Measurements from ENCODE around the gene MAST4. TPM values are rescaled to one million over a fixed set of nuclear protein-coding genes. Genes with fewer than 3 reads are reported as not detected.

The MAST4 gene
- total and polyA plus RNA-seq, 5 donors, result 18.9 to 71.5 (median 52.4) TPM

DNA sequence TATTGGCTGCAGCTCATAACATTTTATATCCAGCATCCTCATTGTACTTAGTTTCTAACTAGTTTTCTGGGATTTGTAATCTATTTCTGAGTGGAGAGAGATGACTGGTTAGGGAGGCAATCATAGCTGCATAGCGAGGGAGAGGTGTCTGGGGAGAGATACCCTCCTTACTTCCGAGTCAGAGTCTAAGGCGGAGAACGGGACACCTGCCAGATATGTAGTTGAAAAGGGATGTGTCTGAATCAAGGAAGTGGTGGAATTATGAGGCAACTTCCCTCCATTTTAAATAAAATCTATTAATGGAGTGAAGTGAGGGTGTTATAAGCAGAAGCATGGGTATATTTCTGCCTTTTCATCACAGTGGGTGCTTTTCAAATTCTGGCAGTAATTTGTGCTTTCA lies 126.5 kb downstream of the MAST4 start:
- Histone ChIP-seq H3K4me3 (ENCODE audit: low read length) (no peak overlapping the region), H3K9me3 (ENCODE audit: control insufficient read depth, low read length) (no peaks in the 10 kb centered on the region), H3K27ac (ENCODE audit: low read length) (no peak overlapping the region), H3K4me1 (ENCODE audit: control insufficient read depth, insufficient read depth, low read length) (peaks cover 2% of the 10 kb centered on the region), H3K27me3 (ENCODE audit: control insufficient read depth, insufficient read depth) (no peaks in the 10 kb centered on the region)
- WGBS, result 45% methylated on average over 4 of the region's 4 CpGs
- intact Hi-C loops (cut with DNase I), result no loop called here
- DNase-seq (peak in 1 of 3 donors; percentile 46), ATAC-seq (peak in 1 of 2 donors; percentile 20)

DNA sequence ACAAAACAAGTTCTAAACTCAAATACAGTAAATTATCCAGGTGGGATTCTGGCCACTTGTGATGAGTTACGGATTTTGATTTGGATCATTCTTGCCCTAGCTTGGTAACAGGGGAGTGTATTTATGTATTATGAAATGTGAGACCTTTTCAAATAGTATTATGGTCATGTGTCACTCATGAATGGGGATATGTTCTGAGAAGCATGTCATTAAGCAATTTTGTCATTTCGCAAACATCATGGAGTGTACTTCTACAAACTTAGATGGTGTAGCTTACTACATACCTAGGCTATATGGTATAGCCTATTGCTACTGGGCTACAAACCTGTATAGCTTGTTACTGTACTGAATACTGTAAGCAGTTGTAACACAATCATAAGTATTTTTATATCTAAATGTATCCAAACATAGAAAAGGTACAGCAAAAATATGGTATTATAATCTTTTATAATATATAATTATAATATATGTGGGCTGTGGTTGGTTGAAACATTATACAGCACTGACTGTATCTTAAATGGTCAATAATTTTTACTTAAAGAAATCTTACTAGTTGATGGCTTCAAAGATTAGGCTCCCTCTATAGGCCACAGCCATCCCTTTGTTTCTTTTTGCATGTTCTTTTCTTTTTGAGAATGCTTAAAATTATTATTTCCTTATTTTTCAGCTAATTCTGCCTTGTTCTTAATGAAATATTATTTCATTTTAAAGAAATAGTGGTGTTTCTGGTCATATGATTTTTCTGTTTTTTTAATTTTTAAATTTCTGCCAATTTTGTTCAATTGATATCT lies 128.4 kb downstream of the MAST4 start:
- Histone ChIP-seq H3K27ac (ENCODE audit: low read length) (no peak overlapping the region), H3K4me3 (ENCODE audit: low read length) (no peak overlapping the region), H3K9me3 (ENCODE audit: control insufficient read depth, low read length) (no peaks in the 10 kb centered on the region), H3K4me1 (ENCODE audit: control insufficient read depth, insufficient read depth, low read length) (no peaks in the 10 kb centered on the region), H3K27me3 (ENCODE audit: control insufficient read depth, insufficient read depth) (no peaks in the 10 kb centered on the region)
- DNase-seq (no peak), ATAC-seq (no peak)
- intact Hi-C loops (cut with DNase I), result no loop called here
- WGBS, result 93% methylated on average over 2 of the region's 2 CpGs

DNA sequence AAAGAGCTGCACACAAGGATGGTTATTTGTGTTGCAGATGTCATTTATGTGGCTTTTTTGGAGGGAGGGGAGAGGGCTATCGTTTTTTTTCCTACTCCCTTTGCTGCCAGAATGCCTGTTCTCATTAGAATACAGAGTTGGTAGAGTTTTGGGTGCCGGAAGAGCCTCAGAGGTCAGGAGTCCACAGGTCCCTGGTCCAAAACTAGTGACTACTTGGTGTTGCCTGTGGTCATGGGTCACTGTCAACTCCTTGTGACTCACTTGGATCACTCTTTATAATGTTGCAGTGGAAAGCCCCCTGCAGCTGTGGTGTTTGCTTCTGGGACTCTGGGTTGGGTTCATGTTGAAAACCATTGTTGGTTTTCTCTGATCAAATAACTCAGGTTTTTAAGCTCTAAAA lies 131.4 kb downstream of the MAST4 start:
- WGBS, result 89% methylated on average over 2 of the region's 2 CpGs
- Histone ChIP-seq H3K4me1 (ENCODE audit: control insufficient read depth, insufficient read depth, low read length) (no peaks in the 10 kb centered on the region), H3K9me3 (ENCODE audit: control insufficient read depth, low read length) (no peaks in the 10 kb centered on the region), H3K27ac (ENCODE audit: low read length) (no peak overlapping the region), H3K27me3 (ENCODE audit: control insufficient read depth, insufficient read depth) (no peaks in the 10 kb centered on the region), H3K4me3 (ENCODE audit: low read length) (no peak overlapping the region)
- DNase-seq (no peak), ATAC-seq (no peak)
- intact Hi-C loops (cut with DNase I), result no loop called here

DNA sequence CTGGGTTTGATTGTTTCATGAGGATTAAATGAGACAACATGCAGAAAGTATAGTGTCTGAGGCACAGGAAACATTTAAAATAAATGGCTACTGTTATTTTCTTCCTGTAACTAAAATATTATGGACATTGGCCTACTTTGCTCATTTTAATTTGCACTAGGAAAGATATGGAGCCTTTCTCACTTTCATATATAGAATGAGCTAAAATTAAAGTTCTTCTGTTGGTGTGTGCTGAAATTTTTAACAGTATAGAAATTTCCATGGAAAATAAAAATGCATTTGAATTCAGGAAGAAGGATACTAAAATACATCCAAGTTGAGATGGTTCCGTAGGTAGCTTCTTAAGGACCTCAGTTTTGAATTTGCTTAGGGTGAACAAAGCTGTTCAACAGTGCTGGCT lies 131.9 kb downstream of the MAST4 start:
- intact Hi-C loops (cut with DNase I), result no loop called here
- ATAC-seq, result no peak
- DNase-seq, result no peak

DNA sequence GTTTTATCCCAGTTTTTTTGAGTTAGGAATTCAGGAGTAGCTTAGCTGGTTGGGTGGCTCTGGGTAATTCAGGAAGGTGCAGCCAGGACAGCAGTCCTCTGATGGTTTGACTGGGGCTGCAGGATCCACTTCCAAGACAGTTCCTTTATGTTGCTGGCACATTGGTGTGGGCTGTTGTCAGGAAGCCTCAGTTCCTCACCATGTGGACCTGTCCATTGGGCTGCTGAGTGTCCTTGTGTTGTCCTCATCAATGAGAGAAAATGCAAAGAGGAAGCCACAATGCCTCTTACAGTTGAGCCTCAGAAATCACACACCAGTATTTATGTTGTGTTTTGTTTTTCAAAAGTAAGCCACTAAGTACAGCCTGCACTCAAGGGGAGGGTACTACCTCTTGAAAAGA lies 140.9 kb downstream of the MAST4 start:
- DNase-seq (no peak), ATAC-seq (no peak)
- Histone ChIP-seq H3K4me3 (ENCODE audit: low read length) (no peak overlapping the region), H3K4me1 (ENCODE audit: control insufficient read depth, insufficient read depth, low read length) (peaks cover 4% of the 10 kb centered on the region), H3K27ac (ENCODE audit: low read length) (no peak overlapping the region), H3K27me3 (ENCODE audit: control insufficient read depth, insufficient read depth) (no peaks in the 10 kb centered on the region), H3K9me3 (ENCODE audit: control insufficient read depth, low read length) (no peaks in the 10 kb centered on the region)
- intact Hi-C loops (cut with DNase I), result no loop called here

More for the DNA sequence above, 131.9 kb downstream of the MAST4 start:
- Histone ChIP-seq H3K4me1 (ENCODE audit: control insufficient read depth, insufficient read depth, low read length) (no peaks in the 10 kb centered on the region), H3K27me3 (ENCODE audit: control insufficient read depth, insufficient read depth) (no peaks in the 10 kb centered on the region), H3K9me3 (ENCODE audit: control insufficient read depth, low read length) (no peaks in the 10 kb centered on the region), H3K4me3 (ENCODE audit: low read length) (no peak overlapping the region), H3K27ac (ENCODE audit: low read length) (no peak overlapping the region)
- WGBS, result 98% methylated on average over 1 of the region's 1 CpG

DNA sequence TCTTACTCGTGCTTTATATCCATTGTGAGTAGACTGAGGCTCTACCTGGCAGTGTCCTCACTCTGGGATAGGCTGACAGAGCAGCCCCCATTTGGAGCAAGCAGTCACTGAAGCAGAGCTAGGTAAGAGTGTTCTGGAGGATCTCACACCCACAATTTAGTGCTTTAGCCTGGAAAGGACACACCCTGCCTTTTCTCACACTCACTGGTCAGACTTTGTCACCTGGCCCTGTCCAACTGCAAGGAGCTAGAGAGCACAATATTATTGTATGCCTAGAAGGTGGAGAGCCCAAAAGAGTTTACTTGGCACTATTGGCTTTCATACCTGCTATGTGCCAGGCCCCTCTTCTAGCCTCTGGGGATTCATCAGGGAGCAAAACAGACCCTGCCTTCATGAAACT lies 141.9 kb downstream of the MAST4 start:
- no peak for DNase-seq
- H3K4me1 ChIP-seq (ENCODE audit: control insufficient read depth, insufficient read depth, low read length), result peaks cover 7% of the 10 kb centered on the region
- H3K9me3 ChIP-seq (ENCODE audit: control insufficient read depth, low read length), result no peaks in the 10 kb centered on the region
- H3K27ac ChIP-seq (ENCODE audit: low read length), result no peak overlapping the region
- no peaks in the 10 kb centered on the region for H3K27me3 ChIP-seq (ENCODE audit: control insufficient read depth, insufficient read depth)
- ATAC-seq, result no peak
- WGBS, result 57% methylated on average over 1 of the region's 1 CpG
- H3K4me3 ChIP-seq (ENCODE audit: low read length), result no peak overlapping the region
- intact Hi-C loops (cut with DNase I), result no loop called here

DNA sequence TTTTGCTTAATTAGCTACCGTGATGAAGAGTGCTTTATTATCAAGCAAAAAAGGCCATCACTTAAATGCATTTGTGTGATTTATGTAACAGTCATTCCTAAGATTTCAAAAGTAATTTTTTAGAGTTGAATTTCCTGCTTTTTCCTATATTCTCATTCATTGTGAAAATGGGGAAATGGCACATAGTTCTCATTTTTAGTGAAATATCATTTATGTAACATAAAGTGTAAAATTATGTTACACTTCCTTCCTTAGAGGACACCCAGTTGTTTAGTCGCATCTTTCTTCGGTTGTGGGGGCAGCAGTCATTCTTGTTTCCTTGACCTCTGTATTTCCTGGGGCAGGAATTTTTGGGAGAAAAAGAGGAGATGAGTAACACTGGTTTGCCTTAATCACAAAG lies 142.8 kb downstream of the MAST4 start:
- intact Hi-C loops (cut with DNase I), result no loop called here
- Histone ChIP-seq H3K27me3 (ENCODE audit: control insufficient read depth, insufficient read depth) (no peaks in the 10 kb centered on the region), H3K27ac (ENCODE audit: low read length) (no peak overlapping the region), H3K4me1 (ENCODE audit: control insufficient read depth, insufficient read depth, low read length) (peaks cover 10% of the 10 kb centered on the region), H3K4me3 (ENCODE audit: low read length) (no peak overlapping the region), H3K9me3 (ENCODE audit: control insufficient read depth, low read length) (no peaks in the 10 kb centered on the region)
- 67% methylated on average over 3 of the region's 3 CpGs for WGBS
- DNase-seq (no peak), ATAC-seq (no peak)

DNA sequence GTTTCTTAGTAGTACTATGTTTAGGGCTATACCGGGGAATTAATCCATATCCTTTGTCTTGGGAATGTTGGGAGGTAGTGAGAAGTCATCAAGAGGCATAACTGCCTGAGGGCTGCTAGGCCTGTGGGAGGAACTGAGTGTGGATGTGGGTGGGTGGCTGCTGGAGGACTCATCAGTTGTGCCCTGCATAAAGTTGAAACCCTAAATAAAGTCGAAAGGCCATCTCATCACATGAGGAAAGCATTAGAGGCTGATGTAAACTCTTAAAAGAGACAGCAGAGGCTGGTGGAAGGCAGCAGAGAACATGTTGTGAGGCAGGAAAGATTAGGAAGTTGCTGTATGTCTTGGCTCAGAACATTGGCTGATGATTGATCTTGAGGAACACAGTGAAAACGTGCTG lies 143.8 kb downstream of the MAST4 start:
- H3K4me1 ChIP-seq (ENCODE audit: control insufficient read depth, insufficient read depth, low read length), result peaks cover 10% of the 10 kb centered on the region

DNA sequence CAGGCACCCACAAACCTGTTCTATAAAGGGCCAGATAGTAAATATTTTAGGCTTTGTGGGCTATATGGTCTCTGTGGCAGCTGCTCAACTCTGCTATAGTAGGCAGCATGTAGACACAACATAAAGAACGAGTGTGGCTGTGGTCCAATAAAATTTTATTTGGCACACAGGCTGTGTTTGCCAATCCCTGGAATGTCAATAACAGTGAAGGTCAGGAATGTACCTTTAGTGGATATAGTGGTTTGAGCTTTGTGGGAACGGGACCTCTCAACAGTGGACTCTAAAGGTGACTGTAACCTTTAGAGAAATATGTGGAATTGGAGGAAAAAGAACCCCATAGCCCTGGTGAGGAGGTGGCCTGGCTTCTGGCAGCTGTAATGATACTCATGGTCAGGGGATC lies 145.2 kb downstream of the MAST4 start:
- Histone ChIP-seq H3K4me1 (ENCODE audit: control insufficient read depth, insufficient read depth, low read length) (peaks cover 10% of the 10 kb centered on the region), H3K27me3 (ENCODE audit: control insufficient read depth, insufficient read depth) (no peaks in the 10 kb centered on the region), H3K27ac (ENCODE audit: low read length) (no peak overlapping the region), H3K4me3 (ENCODE audit: low read length) (no peak overlapping the region), H3K9me3 (ENCODE audit: control insufficient read depth, low read length) (no peaks in the 10 kb centered on the region)
- ATAC-seq (no peak), DNase-seq (no peak)
- WGBS, result 89% methylated on average over 2 of the region's 2 CpGs
- intact Hi-C loops (cut with DNase I), result loop anchor here in 2 of 4 donors (5.0 to 10.0 kb wide), 2 partner anchors 147 to 434 kb away; partner anchors contain the start of gene MAST4 (in 1 of the 2)

More for the DNA sequence above, 143.8 kb downstream of the MAST4 start:
- no peak for DNase-seq
- WGBS, result 53% methylated on average over 3 of the region's 3 CpGs
- intact Hi-C loops (cut with DNase I), result loop anchor here in 2 of 4 donors (5.0 to 10.0 kb wide), 2 partner anchors 145 to 433 kb away; partner anchors contain the start of gene MAST4 (in 1 of the 2)
- no peaks in the 10 kb centered on the region for H3K9me3 ChIP-seq (ENCODE audit: control insufficient read depth, low read length)
- no peaks in the 10 kb centered on the region for H3K27me3 ChIP-seq (ENCODE audit: control insufficient read depth, insufficient read depth)
- no peak for ATAC-seq
- no peak overlapping the region for H3K4me3 ChIP-seq (ENCODE audit: low read length)
- H3K27ac ChIP-seq (ENCODE audit: low read length), result no peak overlapping the region

DNA sequence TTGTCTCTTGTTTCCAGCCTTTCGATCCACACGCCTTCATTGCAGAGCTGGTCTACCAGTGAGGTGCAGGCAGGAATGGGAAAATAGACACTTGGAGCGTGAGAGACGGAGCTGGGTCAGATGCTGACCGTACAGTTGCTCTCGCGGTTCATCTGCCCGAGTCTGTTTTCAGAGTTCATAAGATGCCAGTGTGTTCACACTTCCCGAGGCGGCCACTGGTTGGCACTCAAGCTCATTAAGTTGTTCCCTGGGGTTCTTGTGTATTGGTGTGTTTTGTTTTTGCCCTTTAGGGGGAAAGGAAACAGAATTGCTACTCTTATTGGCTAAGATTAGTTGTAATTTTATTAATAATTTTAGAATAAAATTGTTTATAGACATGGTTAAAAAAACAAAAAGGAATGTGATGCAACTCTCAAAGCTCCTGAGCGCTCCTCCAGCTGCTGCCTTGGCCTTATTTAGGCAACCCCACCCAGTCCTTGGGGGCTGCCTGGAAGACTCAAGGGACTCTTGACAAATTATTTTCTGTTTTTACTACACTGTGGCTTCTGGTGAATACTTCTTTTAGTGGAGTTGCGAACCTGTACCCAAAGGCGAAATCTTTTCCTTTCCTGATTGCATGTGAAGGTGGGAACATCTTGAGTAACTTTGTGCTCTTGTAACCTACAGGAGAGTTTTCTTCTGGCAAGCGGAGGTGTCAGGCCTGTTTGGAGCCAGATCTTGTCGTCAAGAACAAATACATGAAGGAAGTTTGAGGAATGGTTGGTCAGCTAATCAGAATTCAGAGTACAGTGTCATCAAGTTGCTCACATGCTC lies 146.1 kb downstream of the MAST4 start:
- intact Hi-C loops (cut with DNase I), result loop anchor here in 2 of 4 donors (5.0 to 10.0 kb wide), 2 partner anchors 147 to 435 kb away; partner anchors contain the start of gene MAST4 (in 1 of the 2)
- DNase-seq (peak; percentile 44 to 81 (median 75)), ATAC-seq (peak; percentile 40 to 54)
- H3K4me1 ChIP-seq (ENCODE audit: control insufficient read depth, insufficient read depth, low read length), result peaks cover 10% of the 10 kb centered on the region
- no peaks in the 10 kb centered on the region for H3K27me3 ChIP-seq (ENCODE audit: control insufficient read depth, insufficient read depth)
- H3K27ac ChIP-seq (ENCODE audit: low read length), result peak overlapping the region; percentile 22
- H3K4me3 ChIP-seq (ENCODE audit: low read length), result no peak overlapping the region
- no peaks in the 10 kb centered on the region for H3K9me3 ChIP-seq (ENCODE audit: control insufficient read depth, low read length)
- 61% methylated on average over 15 of the region's 15 CpGs for WGBS

DNA sequence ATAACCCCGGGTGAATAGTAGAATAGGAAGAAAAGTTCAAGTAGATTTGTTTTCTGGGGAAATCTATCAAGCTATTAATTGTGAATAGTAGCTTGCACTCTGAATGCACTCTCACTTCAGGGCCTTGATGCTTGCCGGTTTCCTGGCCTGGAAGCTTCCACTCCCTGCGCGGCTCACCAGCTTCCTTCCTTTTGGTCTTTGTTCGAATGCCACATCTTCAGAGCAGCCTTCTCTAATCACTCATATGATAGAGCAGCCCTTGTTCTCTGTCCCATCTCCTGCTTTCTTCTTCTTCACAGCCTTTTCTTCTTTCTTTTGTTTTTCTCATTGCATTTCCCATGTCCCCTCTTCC lies 146.7 kb downstream of the MAST4 start:
- no peaks in the 10 kb centered on the region for H3K9me3 ChIP-seq (ENCODE audit: control insufficient read depth, low read length)
- H3K27ac ChIP-seq (ENCODE audit: low read length), result no peak overlapping the region
- H3K27me3 ChIP-seq (ENCODE audit: control insufficient read depth, insufficient read depth), result no peaks in the 10 kb centered on the region
- H3K4me1 ChIP-seq (ENCODE audit: control insufficient read depth, insufficient read depth, low read length), result peaks cover 12% of the 10 kb centered on the region
- peak in 1 of 3 donors; percentile 50 for DNase-seq
- intact Hi-C loops (cut with DNase I), result loop anchor here in 2 of 4 donors (5.0 to 10.0 kb wide), 2 partner anchors 148 to 436 kb away; partner anchors contain the start of gene MAST4 (in 1 of the 2)
- H3K4me3 ChIP-seq (ENCODE audit: low read length), result no peak overlapping the region
- 28% methylated on average over 5 of the region's 5 CpGs for WGBS
- peak in 1 of 2 donors; percentile 34 for ATAC-seq

Data from right cardiac atrium (tissue), 5 donors.